MM.1S (cell line): ENCODE data around the gene PLEKHA7.

Source experiments
- EZH2 ChIP-seq: fragments of 300-600 bp; sonication (generic); optimal IDR thresholded peaks from 2 replicates; pipeline ENCODE3; 2017; ENCODE audit warnings: low read depth, mild to moderate bottlenecking, antibody characterized with exemption, low read length, mixed read lengths
- EZH2phosphoT487 ChIP-seq: fragments of 300-600 bp; sonication (generic); IDR thresholded peaks from 2 replicates; pipeline ENCODE4 v1.6.1; 2018; ENCODE audit warnings: antibody characterized with exemption, low read length
- TF ChIP-seq, protein P1 (sequence below): fragments of 300-600 bp; sonication (generic); IDR thresholded peaks from 2 replicates; pipeline ENCODE4 v1.5.1; 2016; ENCODE audit warnings: antibody characterized with exemption, low read length, mixed read lengths

DNA sequence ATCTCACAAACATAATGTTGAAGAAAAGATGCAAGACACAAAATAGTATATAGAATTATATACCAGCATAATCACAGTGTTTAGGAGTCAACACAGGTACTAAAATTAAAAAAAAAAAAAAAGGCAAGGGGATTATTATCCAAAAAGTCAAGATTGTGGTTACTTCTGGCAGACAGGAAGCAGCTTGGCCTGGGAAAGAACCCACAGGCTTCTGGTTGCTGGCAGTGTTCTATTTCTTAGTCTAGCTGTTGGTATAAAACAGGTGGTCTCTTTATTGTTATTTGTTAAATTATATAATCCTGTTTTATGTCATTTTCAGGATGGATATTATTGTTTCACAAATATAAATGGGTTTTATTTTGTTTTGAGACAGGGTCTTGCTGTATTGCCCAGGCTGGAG is 221.8 kb downstream of the PLEKHA7 start:
- TF ChIP-seq, protein P1, sequence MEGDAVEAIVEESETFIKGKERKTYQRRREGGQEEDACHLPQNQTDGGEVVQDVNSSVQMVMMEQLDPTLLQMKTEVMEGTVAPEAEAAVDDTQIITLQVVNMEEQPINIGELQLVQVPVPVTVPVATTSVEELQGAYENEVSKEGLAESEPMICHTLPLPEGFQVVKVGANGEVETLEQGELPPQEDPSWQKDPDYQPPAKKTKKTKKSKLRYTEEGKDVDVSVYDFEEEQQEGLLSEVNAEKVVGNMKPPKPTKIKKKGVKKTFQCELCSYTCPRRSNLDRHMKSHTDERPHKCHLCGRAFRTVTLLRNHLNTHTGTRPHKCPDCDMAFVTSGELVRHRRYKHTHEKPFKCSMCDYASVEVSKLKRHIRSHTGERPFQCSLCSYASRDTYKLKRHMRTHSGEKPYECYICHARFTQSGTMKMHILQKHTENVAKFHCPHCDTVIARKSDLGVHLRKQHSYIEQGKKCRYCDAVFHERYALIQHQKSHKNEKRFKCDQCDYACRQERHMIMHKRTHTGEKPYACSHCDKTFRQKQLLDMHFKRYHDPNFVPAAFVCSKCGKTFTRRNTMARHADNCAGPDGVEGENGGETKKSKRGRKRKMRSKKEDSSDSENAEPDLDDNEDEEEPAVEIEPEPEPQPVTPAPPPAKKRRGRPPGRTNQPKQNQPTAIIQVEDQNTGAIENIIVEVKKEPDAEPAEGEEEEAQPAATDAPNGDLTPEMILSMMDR: no peak
- no peak for TF ChIP-seq EZH2phosphoT487
- no peak for TF ChIP-seq EZH2
